WERI-Rb-1 (cell line): Measurements from ENCODE around the gene GDPD1.

ENCODE experiments used
- DNase-seq: peaks from one replicate; pipeline ENCODE4 v3.0.0-alpha.2; 2020
- H3K27ac ChIP-seq: fragments of 250-450 bp; sonication (Bioruptor Pico); 2 replicates; pipeline ENCODE4 v1.5.1; 2020; ENCODE audit warnings: mild to moderate bottlenecking, moderate library complexity
- H3K27me3 ChIP-seq: fragments of 250-450 bp; sonication (Bioruptor Pico); 2 replicates; pipeline ENCODE4 v1.5.1; 2021; ENCODE audit warnings: mild to moderate bottlenecking, low read depth, moderate library complexity; ENCODE audit not compliant: insufficient read depth, severe bottlenecking
- H3K36me3 ChIP-seq: fragments of 250-450 bp; sonication (Bioruptor Pico); 2 replicates; pipeline ENCODE4 v1.5.1; 2020; ENCODE audit warnings: mild to moderate bottlenecking, moderate library complexity
- H3K4me3 ChIP-seq: 2 replicates; pipeline ENCODE4 v1.5.1; 2011; ENCODE audit warnings: low read depth, mild to moderate bottlenecking, control low read depth, low read length
- H3K9me3 ChIP-seq: fragments of 250-450 bp; sonication (Bioruptor Pico); 2 replicates; pipeline ENCODE4 v1.5.1; 2021; ENCODE audit warnings: mild to moderate bottlenecking, moderate library complexity; ENCODE audit not compliant: severe bottlenecking
- TF ChIP-seq, protein P1 (sequence below): IDR thresholded peaks from 2 replicates; pipeline ENCODE4 v1.5.1; 2011; ENCODE audit warnings: low read depth, mild to moderate bottlenecking, control low read depth, inconsistent platforms, low read length

The GDPD1 gene

DNA sequence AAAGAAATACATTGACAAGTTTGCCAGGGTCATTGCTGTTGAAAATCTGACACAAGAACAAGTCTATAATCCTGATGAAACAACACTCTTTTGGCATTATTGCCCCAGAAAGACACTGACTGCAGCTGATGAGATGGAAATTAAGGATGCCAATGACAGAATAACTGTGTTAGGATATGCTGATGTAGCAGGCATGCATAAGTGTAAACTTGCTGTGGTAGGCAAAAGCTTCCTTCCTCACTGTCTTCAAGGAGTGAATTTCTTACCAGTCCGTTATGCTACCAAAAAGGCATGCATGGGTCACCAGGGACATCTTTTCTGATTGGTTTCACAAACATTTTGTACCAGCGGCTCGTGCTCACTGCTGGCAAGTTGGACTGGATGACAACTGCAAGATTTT, 10.5 kb downstream of the GDPD1 start:
- no peaks in the 10 kb centered on the region for H3K9me3 ChIP-seq
- no peak overlapping the region for H3K4me3 ChIP-seq
- DNase-seq, result no peak
- H3K27ac ChIP-seq, result no peak overlapping the region
- H3K36me3 ChIP-seq, result no peaks in the 10 kb centered on the region
- TF ChIP-seq, protein P1, sequence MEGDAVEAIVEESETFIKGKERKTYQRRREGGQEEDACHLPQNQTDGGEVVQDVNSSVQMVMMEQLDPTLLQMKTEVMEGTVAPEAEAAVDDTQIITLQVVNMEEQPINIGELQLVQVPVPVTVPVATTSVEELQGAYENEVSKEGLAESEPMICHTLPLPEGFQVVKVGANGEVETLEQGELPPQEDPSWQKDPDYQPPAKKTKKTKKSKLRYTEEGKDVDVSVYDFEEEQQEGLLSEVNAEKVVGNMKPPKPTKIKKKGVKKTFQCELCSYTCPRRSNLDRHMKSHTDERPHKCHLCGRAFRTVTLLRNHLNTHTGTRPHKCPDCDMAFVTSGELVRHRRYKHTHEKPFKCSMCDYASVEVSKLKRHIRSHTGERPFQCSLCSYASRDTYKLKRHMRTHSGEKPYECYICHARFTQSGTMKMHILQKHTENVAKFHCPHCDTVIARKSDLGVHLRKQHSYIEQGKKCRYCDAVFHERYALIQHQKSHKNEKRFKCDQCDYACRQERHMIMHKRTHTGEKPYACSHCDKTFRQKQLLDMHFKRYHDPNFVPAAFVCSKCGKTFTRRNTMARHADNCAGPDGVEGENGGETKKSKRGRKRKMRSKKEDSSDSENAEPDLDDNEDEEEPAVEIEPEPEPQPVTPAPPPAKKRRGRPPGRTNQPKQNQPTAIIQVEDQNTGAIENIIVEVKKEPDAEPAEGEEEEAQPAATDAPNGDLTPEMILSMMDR, result no peak
- no peaks in the 10 kb centered on the region for H3K27me3 ChIP-seq

DNA sequence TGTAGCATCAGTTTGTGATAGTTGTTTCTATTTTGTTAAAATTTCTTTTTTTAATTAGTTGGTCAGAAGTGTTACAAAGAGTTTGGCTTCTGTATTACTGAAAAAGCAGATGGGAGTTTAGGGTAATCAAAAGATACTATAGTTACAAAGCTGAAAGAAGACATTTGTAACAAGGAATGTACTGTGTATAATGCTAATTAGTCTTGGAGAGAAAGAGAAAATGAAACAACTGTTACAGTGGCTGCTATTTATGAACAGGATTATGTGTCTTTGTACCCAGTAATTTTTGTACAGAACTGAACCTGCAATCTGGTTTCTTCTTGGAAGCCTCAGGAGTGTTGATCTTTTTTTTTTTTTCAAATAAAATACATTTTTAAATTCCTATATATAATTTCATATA, 14.3 kb downstream of the GDPD1 start:
- DNase-seq, result no peak
- H3K36me3 ChIP-seq, result no peaks in the 10 kb centered on the region
- no peak overlapping the region for H3K4me3 ChIP-seq
- H3K27ac ChIP-seq, result no peak overlapping the region
- no peaks in the 10 kb centered on the region for H3K9me3 ChIP-seq
- no peaks in the 10 kb centered on the region for H3K27me3 ChIP-seq
- TF ChIP-seq, protein P1, result no peak

DNA sequence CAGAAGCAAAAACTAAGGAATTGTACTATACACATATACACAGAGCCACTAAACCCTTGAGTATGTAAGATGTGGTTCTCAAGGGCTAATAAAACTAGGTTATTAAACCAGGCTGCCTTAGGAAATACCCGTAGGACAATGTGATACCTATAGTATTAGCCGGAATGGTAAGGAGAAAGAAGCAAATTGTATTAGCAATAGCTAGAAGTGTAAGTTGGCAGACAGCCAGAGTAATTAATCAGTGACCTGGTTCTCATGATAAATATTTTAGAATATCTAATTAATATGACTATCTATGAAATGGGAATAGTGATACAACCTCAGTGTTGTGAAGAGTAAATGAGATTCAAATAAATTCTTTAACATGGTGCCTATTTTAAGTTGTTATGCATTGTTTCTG, 18.6 kb downstream of the GDPD1 start:
- no peak for DNase-seq
- Histone ChIP-seq H3K27ac (no peak overlapping the region), H3K9me3 (no peaks in the 10 kb centered on the region), H3K36me3 (no peaks in the 10 kb centered on the region), H3K27me3 (no peaks in the 10 kb centered on the region), H3K4me3 (no peak overlapping the region)
- TF ChIP-seq, protein P1, result no peak

DNA sequence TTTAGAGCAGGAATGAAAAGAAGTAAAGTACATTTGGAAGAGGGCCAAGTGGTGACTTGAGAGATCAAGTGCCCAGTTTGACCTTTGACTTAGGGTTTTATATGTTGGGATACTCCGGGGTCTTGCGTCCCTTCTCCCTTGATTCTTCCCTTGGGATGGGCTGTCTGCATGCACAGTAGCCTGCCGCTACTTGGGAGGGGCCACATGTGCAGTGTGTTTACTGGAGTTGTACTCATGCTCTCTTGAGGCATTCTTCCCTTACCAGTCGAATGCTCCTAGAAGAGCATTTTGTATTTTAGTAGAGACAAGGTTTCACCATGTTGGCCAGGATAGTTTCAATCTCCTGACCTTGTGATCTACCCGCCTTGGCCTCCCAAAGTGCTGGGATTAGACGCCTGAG, 23.8 kb downstream of the GDPD1 start:
- H3K27me3 ChIP-seq, result no peaks in the 10 kb centered on the region
- H3K27ac ChIP-seq, result no peak overlapping the region
- H3K9me3 ChIP-seq, result no peaks in the 10 kb centered on the region
- H3K36me3 ChIP-seq, result no peaks in the 10 kb centered on the region
- TF ChIP-seq, protein P1, result no peak
- no peak for DNase-seq
- no peak overlapping the region for H3K4me3 ChIP-seq

DNA sequence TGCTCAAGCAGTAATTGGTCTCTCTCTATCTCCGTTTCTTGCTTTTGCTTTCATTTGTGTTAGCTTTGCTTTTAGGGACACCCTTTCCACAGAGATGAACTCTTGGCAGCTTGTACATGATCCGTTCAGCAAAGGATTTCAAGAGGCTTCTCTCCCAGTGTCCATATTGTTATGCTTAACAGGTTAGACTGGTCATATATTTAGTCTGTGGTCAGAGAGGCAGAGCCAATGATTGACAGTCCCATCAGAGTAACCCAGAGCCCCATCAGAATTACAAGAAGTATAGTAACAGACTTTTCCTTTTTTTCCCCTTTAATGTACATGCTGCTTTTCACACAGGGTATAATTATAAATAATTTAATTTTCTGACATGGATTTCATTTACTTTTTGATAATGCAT, 34.4 kb downstream of the GDPD1 start:
- TF ChIP-seq, protein P1, result no peak
- H3K36me3 ChIP-seq, result no peaks in the 10 kb centered on the region
- no peak overlapping the region for H3K27ac ChIP-seq
- H3K4me3 ChIP-seq, result no peak overlapping the region
- H3K9me3 ChIP-seq, result no peaks in the 10 kb centered on the region
- H3K27me3 ChIP-seq, result no peaks in the 10 kb centered on the region
- no peak for DNase-seq

DNA sequence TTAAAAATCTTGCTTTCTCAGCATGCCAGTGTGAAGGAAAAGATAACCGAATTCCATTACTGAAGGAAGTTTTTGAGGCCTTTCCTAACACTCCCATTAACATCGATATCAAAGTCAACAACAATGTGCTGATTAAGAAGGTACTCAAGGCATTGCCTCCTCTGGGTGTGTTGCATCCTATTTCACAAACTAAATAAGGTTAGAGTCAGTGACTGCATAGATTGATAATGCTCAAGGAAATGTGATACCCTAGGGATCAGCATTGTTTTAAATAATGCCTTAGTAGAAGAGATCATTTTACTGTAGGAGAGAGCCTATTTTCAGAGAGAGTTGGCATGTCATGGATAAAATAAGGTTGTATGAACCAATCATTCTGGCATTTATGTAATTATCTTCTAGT, 36.8 kb downstream of the GDPD1 start:
- H3K4me3 ChIP-seq, result no peak overlapping the region
- H3K27ac ChIP-seq, result no peak overlapping the region
- DNase-seq, result no peak
- H3K27me3 ChIP-seq, result no peaks in the 10 kb centered on the region
- no peaks in the 10 kb centered on the region for H3K36me3 ChIP-seq
- no peaks in the 10 kb centered on the region for H3K9me3 ChIP-seq
- TF ChIP-seq, protein P1, result no peak
